IPS-20b (cell line): ENCODE data around the gene SPATA17.

Experiments
- H3K27ac ChIP-seq: one replicate; pipeline ENCODE4 v1.5.1; 2013; ENCODE audit warnings: low read length
- H3K27me3 ChIP-seq: 2 replicates; pipeline ENCODE4 v1.6.1; 2013; ENCODE audit warnings: mild to moderate bottlenecking, low read length, inconsistent platforms; ENCODE audit not compliant: insufficient read depth
- H3K36me3 ChIP-seq: 2 replicates; pipeline ENCODE4 v1.6.1; 2013; ENCODE audit warnings: low read depth, mild to moderate bottlenecking, inconsistent platforms, low read length, moderate library complexity; ENCODE audit not compliant: insufficient read depth
- H3K4me1 ChIP-seq: 2 replicates; pipeline ENCODE4 v1.6.1; 2013; ENCODE audit warnings: mild to moderate bottlenecking, control low read depth, inconsistent platforms, low read length, moderate library complexity; ENCODE audit not compliant: insufficient read depth
- H3K4me3 ChIP-seq: 2 replicates; pipeline ENCODE4 v1.5.1; 2013; ENCODE audit warnings: mild to moderate bottlenecking, low read length, inconsistent platforms
- H3K9ac ChIP-seq: 2 replicates; pipeline ENCODE4 v1.6.1; 2013; ENCODE audit warnings: low read depth, mild to moderate bottlenecking, inconsistent platforms, low read length, moderate library complexity
- H3K9me3 ChIP-seq: 2 replicates; pipeline ENCODE4 v1.6.1; 2013; ENCODE audit warnings: mild to moderate bottlenecking, low read depth, low read length, inconsistent platforms; ENCODE audit not compliant: insufficient read depth

The SPATA17 gene

GRCh38 chr1:217622042-217622441, 9.1 kb upstream of the SPATA17 start:
- peaks cover 14% of the 10 kb centered on the region; the same call in 1 of the 2 replicates for H3K36me3 ChIP-seq
- H3K27ac ChIP-seq, result no peak overlapping the region
- H3K9ac ChIP-seq, result no peak overlapping the region
- no peak overlapping the region for H3K4me3 ChIP-seq
- no peaks in the 10 kb centered on the region for H3K9me3 ChIP-seq
- H3K4me1 ChIP-seq, result peaks cover 10% of the 10 kb centered on the region; the same call in 1 of the 2 replicates
- no peaks in the 10 kb centered on the region for H3K27me3 ChIP-seq

- no peak overlapping the region for H3K27ac ChIP-seq
- no peaks in the 10 kb centered on the region for H3K9me3 ChIP-seq
- H3K9ac ChIP-seq, result no peak overlapping the region
- no peaks in the 10 kb centered on the region for H3K27me3 ChIP-seq
- H3K4me1 ChIP-seq, result peaks cover 8% of the 10 kb centered on the region
- no peaks in the 10 kb centered on the region for H3K36me3 ChIP-seq
- no peak overlapping the region for H3K4me3 ChIP-seq
These were observed 4.8 kb upstream of the SPATA17 start for GRCh38 chr1:217626321-217626720.

- Histone ChIP-seq H3K4me3 (no peak overlapping the region), H3K4me1 (peaks cover 3% of the 10 kb centered on the region), H3K36me3 (no peaks in the 10 kb centered on the region), H3K27ac (no peak overlapping the region), H3K9ac (no peak overlapping the region), H3K27me3 (no peaks in the 10 kb centered on the region), H3K9me3 (no peaks in the 10 kb centered on the region)
These were observed 3.7 kb upstream of the SPATA17 start for GRCh38 chr1:217627431-217627830.

- Histone ChIP-seq H3K4me3 (no peak overlapping the region), H3K9ac (no peak overlapping the region), H3K27me3 (no peaks in the 10 kb centered on the region), H3K27ac (no peak overlapping the region), H3K4me1 (no peaks in the 10 kb centered on the region), H3K9me3 (no peaks in the 10 kb centered on the region), H3K36me3 (no peaks in the 10 kb centered on the region)
These were observed 11.3 kb downstream of the SPATA17 start for GRCh38 chr1:217642455-217642854.

GRCh38 chr1:217647791-217648190, 16.6 kb downstream of the SPATA17 start:
- H3K27me3 ChIP-seq, result no peaks in the 10 kb centered on the region
- H3K27ac ChIP-seq, result no peak overlapping the region
- no peaks in the 10 kb centered on the region for H3K36me3 ChIP-seq
- no peaks in the 10 kb centered on the region for H3K4me1 ChIP-seq
- H3K9ac ChIP-seq, result no peak overlapping the region
- no peak overlapping the region for H3K4me3 ChIP-seq
- no peaks in the 10 kb centered on the region for H3K9me3 ChIP-seq

- Histone ChIP-seq H3K9me3 (no peaks in the 10 kb centered on the region), H3K9ac (no peak overlapping the region), H3K36me3 (no peaks in the 10 kb centered on the region), H3K27ac (no peak overlapping the region), H3K27me3 (no peaks in the 10 kb centered on the region), H3K4me1 (no peaks in the 10 kb centered on the region), H3K4me3 (no peak overlapping the region)
These were observed 19.5 kb downstream of the SPATA17 start for GRCh38 chr1:217650674-217651073.

GRCh38 chr1:217660353-217661062, 29.4 kb downstream of the SPATA17 start:
- no peaks in the 10 kb centered on the region for H3K4me1 ChIP-seq
- H3K9ac ChIP-seq, result no peak overlapping the region
- no peaks in the 10 kb centered on the region; the same call in 1 of the 2 replicates for H3K9me3 ChIP-seq
- no peak overlapping the region for H3K27ac ChIP-seq
- no peak overlapping the region for H3K4me3 ChIP-seq
- H3K36me3 ChIP-seq, result no peaks in the 10 kb centered on the region
- H3K27me3 ChIP-seq, result no peaks in the 10 kb centered on the region

GRCh38 chr1:217661407-217661806, 30.3 kb downstream of the SPATA17 start:
- no peaks in the 10 kb centered on the region for H3K4me1 ChIP-seq
- no peak overlapping the region for H3K27ac ChIP-seq
- no peaks in the 10 kb centered on the region for H3K36me3 ChIP-seq
- no peaks in the 10 kb centered on the region; the same call in 1 of the 2 replicates for H3K9me3 ChIP-seq
- H3K9ac ChIP-seq, result no peak overlapping the region
- H3K27me3 ChIP-seq, result no peaks in the 10 kb centered on the region
- H3K4me3 ChIP-seq, result no peak overlapping the region

GRCh38 chr1:217668351-217668940, 37.3 kb downstream of the SPATA17 start:
- no peaks in the 10 kb centered on the region for H3K36me3 ChIP-seq
- H3K9ac ChIP-seq, result no peak overlapping the region
- no peak overlapping the region for H3K27ac ChIP-seq
- no peak overlapping the region for H3K4me3 ChIP-seq
- no peaks in the 10 kb centered on the region for H3K27me3 ChIP-seq
- H3K9me3 ChIP-seq, result no peaks in the 10 kb centered on the region
- H3K4me1 ChIP-seq, result peaks cover 5% of the 10 kb centered on the region; the same call in 1 of the 2 replicates

- Histone ChIP-seq H3K4me1 (peaks cover 3% of the 10 kb centered on the region; the same call in 1 of the 2 replicates), H3K36me3 (no peaks in the 10 kb centered on the region), H3K4me3 (no peak overlapping the region), H3K27me3 (no peaks in the 10 kb centered on the region), H3K9me3 (no peaks in the 10 kb centered on the region), H3K9ac (no peak overlapping the region), H3K27ac (no peak overlapping the region)
These were observed 42.2 kb downstream of the SPATA17 start for GRCh38 chr1:217673387-217673786.

- H3K9me3 ChIP-seq, result no peaks in the 10 kb centered on the region
- H3K4me3 ChIP-seq, result no peak overlapping the region
- no peak overlapping the region for H3K27ac ChIP-seq
- H3K9ac ChIP-seq, result no peak overlapping the region
- H3K36me3 ChIP-seq, result no peaks in the 10 kb centered on the region
- no peaks in the 10 kb centered on the region for H3K4me1 ChIP-seq
- H3K27me3 ChIP-seq, result no peaks in the 10 kb centered on the region
These were observed 43.0 kb downstream of the SPATA17 start for GRCh38 chr1:217674028-217674729.

GRCh38 chr1:217681806-217682205, 50.7 kb downstream of the SPATA17 start:
- H3K36me3 ChIP-seq, result no peaks in the 10 kb centered on the region
- H3K4me1 ChIP-seq, result no peaks in the 10 kb centered on the region
- H3K4me3 ChIP-seq, result no peak overlapping the region
- no peaks in the 10 kb centered on the region for H3K9me3 ChIP-seq
- no peaks in the 10 kb centered on the region for H3K27me3 ChIP-seq
- no peak overlapping the region for H3K9ac ChIP-seq
- no peak overlapping the region for H3K27ac ChIP-seq
